ENCODE data around the gene PIP5K1C.
"Not testable (repeated sequence)": the region's sequence is repeated elsewhere in the genome, so short reads cannot be mapped to it uniquely, and the experiment has no call there.

PIP5K1C gene

DNA sequence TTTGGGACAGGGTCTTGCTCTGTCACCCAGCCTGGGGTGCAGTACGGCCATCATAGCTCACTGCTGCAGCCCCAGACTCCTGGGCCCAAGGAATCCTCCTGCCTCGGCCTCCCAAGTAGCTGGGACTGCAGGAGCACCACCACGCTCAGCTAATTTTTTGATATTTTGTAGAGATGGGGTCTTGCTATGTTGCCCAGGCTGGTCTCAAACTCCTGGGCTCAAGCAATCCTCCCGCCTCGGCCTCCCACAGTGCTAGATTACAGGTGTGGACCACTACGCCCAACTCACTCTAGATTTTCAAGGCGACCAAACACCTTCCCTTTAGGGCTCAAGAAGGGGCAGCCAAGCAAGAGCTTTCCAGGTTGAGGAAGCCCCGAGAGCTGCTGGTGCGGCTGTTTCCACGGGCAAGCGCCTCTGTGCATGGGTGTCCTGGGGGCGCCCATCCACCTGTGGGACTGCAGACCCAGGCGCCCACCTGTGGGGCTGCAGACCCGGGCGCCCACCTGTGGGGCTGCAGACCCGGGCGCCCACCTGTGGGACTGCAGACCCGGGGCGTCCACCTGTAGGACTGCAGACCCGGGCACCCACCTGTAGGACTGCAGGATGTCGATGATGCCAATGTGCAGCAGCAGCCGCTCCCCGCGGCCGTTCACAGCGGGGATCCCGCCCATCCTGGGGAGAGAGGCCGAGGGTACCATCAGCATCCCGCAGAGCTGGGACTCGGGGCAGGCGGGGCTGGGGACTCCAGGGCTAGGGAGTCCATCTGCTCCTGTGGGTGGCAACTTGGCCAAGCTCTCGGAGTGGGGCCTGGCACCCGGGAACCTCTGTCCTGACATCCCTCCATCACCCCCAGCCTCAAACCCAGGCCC lies 52.0 kb downstream of the PIP5K1C start:
- no peak for DNase-seq

DNA sequence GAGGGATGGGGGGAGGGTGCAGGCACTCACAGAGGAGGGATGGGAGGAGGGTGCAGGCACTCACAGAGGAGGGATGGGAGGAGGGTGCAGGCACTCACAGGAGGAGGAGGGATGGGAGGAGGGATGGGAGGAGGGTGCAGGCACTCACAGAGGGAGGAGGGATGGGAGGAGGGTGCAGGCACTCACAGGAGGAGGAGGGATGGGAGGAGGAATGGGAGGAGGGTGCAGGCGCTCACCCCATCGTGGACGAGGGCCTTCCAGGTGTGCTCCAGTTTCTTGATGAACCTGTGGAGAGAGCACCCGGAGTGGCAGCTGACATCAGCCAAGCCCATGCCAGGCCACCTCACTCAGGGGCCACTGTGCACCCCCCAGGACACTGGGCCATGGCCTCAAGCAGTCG lies 53.2 kb downstream of the PIP5K1C start:
- not testable (repeated sequence) for DNase-seq

DNA sequence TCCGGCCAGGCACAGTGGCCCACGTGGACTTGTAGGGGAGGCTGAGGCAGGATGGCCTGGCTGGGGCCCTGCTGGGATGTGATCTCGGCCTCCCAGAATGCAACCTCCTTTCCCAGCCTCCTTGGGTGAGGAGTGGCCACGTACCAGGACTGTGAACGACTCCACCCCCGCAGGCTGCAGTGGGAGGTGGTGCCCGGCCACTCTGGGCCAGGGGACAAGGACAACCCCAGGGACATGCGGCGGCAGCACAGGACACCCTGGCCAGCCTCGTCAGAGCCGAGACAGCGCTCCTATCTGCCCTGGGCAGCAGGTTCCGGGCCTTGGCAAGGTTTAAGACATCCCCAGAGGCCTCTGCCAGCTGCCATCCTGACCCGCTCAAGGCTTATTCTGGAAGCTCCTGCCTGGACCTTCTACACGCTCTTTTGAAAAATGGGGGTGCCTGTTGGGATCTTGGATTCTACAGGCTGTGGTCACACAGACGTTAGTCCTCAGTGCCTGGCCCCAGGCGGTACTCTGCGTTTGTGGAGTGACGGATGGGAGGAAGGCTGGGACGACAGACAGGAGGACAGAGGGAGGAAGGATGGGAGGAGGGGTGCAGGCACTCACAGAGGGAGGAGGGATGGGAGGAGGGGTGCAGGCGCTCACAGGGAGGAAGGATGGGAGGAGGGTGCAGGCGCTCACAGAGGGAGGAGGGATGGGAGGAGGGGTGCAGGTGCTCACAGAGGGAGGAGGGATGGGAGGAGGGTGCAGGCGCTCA lies 53.8 kb downstream of the PIP5K1C start:
- DNase-seq: no peak

- no peak for DNase-seq
Observed at GRCh38 chr19:3645726-3646125, 54.5 kb downstream of the PIP5K1C start.

DNA sequence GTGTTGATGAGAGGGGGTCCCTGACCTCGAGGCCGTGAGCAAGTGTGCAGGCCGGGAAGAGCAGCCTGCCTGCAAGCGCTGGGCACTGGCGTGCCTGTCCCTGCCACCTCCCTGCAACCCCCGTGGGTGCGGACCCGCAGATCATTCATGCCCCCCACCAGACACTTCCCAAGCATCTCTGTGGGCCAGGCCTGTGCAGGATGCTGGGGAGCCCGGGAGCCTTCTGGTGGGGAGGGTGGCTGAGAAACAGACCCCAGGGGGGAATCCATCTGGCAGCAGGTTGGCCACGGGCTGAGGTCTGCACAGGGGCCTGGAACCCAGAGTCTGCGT lies 55.2 kb downstream of the PIP5K1C start:
- DNase-seq: no peak

DNA sequence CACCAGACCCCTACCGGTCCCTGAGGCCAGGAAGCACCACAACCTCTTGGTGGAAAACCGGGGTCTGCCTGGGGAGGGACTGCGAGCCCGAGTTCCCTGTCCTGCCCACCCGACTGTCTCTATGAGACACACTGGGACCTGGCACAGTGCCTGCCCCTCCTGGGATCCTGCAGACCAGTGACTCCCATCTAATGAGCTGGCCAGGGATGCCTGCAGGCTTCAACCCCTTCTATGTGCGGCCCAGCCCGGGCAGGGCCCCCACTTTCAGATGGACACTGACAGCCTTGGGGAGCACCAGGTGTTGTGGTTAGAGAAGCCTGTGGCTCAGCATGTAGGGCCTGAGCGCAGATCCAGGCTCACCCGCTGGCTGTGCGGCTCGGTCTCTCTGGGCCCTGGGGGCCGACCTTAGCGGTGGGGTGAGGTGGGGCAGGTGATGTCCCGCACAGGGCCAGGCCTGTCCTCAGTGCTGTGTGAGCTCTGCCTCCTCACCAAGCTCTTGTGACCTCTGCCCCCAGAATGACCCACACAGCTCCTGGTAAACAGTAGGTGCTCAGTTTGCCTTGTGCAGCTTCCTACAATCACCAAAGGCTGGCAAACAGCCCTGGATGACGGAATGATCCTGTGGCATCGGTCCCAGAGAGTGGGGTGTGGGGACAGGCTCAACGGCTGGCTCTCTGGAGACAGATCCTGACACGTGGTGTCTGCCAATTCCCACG lies 55.8 kb downstream of the PIP5K1C start:
- peak in 55 of 56 donors; percentile 12 to 97 (median 87) for DNase-seq

DNA sequence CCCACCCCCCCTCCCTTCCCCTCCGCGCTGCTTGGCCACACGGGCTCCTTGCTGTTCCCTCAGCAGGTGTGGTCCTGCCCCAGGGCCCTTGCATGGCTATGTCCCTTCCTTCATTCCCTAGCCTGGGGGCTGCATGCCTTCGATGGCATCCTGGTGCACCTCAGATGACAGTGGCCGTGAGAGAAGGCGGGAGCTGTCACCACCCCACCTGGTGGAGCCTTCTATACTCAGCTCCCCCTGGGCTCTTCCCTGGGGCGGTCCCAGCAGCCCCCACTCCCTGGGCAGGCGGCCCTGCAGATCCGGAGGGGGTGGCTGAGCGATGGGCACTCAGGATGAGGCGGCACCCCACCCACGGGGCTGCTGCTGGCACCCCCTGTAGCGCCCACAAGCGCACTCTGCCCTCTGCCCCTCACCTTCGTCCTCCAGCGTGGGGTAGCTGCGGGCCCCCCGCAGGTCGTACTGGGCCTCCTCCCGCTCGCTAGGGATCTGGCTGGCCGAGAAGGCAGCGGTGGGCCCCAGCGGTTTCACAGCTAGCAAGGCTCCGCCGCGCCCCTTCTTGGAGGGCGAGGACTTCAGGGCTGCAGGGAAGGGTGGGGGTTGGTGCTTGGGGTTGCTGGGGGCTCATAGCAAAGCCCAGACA lies 56.5 kb downstream of the PIP5K1C start:
- no peak for DNase-seq

- peak in 4 of 56 donors; percentile 5 to 46 (median 11) for DNase-seq
Observed at GRCh38 chr19:3642987-3643673, 57.1 kb downstream of the PIP5K1C start.

GRCh38 chr19:3642296-3642695 lies 58.0 kb downstream of the PIP5K1C start:
- peak in 16 of 56 donors; percentile 8 to 59 (median 24) for DNase-seq

GRCh38 chr19:3641515-3642269 lies 58.6 kb downstream of the PIP5K1C start:
- no peak for DNase-seq

GRCh38 chr19:3639479-3639878 lies 60.8 kb downstream of the PIP5K1C start:
- DNase-seq: no peak

- no peak for DNase-seq
Observed at GRCh38 chr19:3638208-3639193, 61.8 kb downstream of the PIP5K1C start.

DNA sequence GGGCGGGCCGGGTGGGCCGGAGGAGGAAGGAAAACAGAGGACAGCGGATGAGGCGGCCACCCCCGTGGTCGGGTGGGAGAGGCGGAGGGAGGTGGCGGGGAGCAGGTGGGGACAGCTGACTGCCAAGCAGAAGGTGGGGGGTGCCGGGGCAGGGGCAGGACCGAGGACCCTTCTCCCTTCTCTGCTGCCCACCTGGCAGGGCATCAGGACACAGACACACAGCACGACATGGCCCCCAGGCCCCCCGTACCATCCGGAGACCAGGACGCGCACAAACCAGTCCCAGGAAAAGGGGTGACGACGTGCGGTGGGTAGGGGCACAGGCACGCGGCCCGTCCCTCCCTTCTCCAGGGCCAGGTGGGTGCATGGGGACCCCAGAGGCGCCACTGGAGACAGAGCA lies 62.6 kb downstream of the PIP5K1C start:
- no peak for DNase-seq

DNA sequence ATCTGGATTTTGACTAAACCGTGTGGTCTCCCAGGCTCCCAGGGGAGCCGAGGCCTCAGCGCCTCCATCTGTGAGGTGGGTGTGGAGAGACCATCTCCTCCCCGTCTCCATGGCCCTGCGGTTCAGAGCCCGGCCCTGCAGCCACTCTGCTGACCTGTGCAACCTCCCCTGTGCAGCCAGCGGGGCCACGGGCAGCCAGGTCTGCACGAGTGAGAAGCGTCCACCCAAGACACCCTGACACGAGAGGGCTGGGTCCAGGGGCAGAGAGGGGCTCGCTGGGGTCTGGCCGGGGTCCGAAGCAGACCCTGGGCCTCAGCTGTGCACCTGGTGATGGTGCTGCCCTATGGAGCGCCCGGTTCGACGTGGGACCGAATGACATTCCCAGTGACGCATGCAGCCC lies 63.3 kb downstream of the PIP5K1C start:
- DNase-seq: no peak

DNA sequence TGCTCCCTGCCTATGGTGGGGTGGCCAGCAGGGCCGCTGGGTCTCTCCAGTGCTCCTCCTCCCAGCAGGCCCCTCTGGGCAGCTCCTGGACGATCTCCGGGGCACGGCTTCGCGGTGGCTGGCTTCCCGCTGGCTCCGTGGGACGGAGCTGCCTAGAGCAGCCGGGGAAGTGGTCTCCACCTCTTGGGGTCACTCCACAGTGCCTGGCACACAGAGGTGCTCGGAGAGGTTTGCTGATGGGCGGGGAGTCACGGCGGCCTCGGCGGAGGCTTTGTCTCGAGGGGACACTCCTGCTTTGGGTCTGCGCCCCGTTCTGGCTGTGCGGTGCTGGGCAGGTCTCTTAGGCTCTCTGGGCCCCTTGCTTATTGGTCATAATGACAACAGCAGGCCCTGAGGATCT lies 63.8 kb downstream of the PIP5K1C start:
- DNase-seq: no peak

GRCh38 chr19:3634496-3635045 lies 65.7 kb downstream of the PIP5K1C start:
- DNase-seq: no peak

DNA sequence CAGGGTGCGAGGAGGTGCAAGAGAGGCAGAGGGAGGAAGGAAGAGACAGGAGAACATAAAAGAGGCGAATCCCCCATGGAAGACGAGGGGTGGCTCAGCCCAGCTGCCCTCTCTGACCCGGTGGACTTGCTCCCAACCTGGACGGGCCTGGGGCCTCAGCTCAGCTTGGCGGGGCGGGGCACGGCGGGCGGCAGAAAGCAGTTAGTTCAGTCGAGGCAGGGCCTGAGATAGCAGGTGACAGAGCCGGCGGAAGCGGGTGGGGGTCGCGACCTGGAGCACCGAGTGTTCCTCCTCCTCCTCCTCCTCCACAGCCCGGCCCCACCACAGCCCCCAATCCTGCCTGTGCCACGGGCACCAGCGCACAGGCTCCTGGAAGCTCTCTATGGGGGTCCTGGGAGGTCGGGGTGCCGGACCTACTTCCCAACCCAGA lies 66.7 kb downstream of the PIP5K1C start:
- DNase-seq: no peak

Data from nucleus accumbens (tissue), 56 donors.